ENCODE data around the gene CLIC4. TPM values are rescaled to one million over a fixed set of nuclear protein-coding genes. Genes with fewer than 3 reads are reported as not detected.

Gene CLIC4
- total RNA-seq, 1 experiment from 2014 or later: 262 TPM

DNA sequence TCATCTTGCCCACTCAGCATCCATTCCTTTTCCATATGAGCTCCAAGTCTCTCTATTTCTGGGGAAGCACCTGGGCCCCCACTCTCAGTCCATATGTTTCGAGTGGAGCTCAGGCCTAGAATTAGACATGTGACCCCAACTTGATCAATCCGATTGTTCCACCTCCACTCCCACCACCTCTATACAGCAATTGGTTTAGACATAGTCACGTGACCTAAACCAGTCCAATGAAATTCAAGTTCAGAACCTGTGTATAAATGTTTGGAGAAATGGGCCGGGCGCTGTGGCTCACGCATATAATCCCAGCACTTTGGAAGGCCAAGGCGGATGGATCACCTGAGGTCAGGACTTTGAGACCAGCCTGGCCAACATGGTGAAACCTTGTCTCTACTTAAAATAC, 29.6 kb upstream of the CLIC4 start:
- H3K27me3 Mint-ChIP-seq (ENCODE audit: low read depth): no peaks in the 10 kb centered on the region; the same call in 1 of the 2 replicates
- ChIA-PET POLR2A (no interaction called here), CTCF (interaction anchor here (1.1 kb wide), 1 partner anchor 140 kb away, joined by 3 read pairs; no protein-coding TSS in a partner anchor)
- no peaks in the 10 kb centered on the region for H3K4me1 Mint-ChIP-seq
- H3K36me3 Mint-ChIP-seq: peaks cover under 1% of the 10 kb centered on the region
- H3K9me3 Mint-ChIP-seq: peaks cover 1% of the 10 kb centered on the region
- no peak overlapping the region for H3K4me3 Mint-ChIP-seq
- no peak for DNase-seq (ENCODE audit: low spot score)
- no peak overlapping the region for H3K27ac Mint-ChIP-seq
- no peak for ATAC-seq
- no peak for TF ChIP-seq CREB1 (CRISPR knock-in tag; IDR thresholded peaks at IDR 0.05)
- TF ChIP-seq HMGA2 (CRISPR knock-in tag; IDR thresholded peaks at IDR 0.05): no peak
- no peak for TF ChIP-seq SMAD4 (CRISPR knock-in tag; IDR thresholded peaks at IDR 0.05)
- no peak for TF ChIP-seq RELA (CRISPR knock-in tag; IDR thresholded peaks at IDR 0.05; ENCODE audit: borderline replicate concordance)
- TF ChIP-seq ELF4 (CRISPR knock-in tag; IDR thresholded peaks at IDR 0.05; ENCODE audit: low read depth): no peak
- TF ChIP-seq TEAD4 (CRISPR knock-in tag; IDR thresholded peaks at IDR 0.05): no peak
- no peak for TF ChIP-seq ZNF138 (CRISPR knock-in tag; conservative IDR thresholded peaks at IDR 0.05)
- no peak for TF ChIP-seq ZNF423 (CRISPR knock-in tag; IDR thresholded peaks at IDR 0.05)
- TF ChIP-seq NR2C2 (CRISPR knock-in tag; IDR thresholded peaks at IDR 0.05): no peak
- no peak for TF ChIP-seq JAZF1 (CRISPR knock-in tag; IDR thresholded peaks at IDR 0.05)
- TF ChIP-seq TEAD1 (CRISPR knock-in tag; IDR thresholded peaks at IDR 0.05): no peak
- no peak for TF ChIP-seq GTF2I (CRISPR knock-in tag; conservative IDR thresholded peaks at IDR 0.05)
- TF ChIP-seq MYBL2 (CRISPR knock-in tag; IDR thresholded peaks at IDR 0.05): no peak
- TF ChIP-seq NR3C1 (CRISPR knock-in tag; conservative IDR thresholded peaks at IDR 0.05; ENCODE audit: low read depth): no peak

DNA sequence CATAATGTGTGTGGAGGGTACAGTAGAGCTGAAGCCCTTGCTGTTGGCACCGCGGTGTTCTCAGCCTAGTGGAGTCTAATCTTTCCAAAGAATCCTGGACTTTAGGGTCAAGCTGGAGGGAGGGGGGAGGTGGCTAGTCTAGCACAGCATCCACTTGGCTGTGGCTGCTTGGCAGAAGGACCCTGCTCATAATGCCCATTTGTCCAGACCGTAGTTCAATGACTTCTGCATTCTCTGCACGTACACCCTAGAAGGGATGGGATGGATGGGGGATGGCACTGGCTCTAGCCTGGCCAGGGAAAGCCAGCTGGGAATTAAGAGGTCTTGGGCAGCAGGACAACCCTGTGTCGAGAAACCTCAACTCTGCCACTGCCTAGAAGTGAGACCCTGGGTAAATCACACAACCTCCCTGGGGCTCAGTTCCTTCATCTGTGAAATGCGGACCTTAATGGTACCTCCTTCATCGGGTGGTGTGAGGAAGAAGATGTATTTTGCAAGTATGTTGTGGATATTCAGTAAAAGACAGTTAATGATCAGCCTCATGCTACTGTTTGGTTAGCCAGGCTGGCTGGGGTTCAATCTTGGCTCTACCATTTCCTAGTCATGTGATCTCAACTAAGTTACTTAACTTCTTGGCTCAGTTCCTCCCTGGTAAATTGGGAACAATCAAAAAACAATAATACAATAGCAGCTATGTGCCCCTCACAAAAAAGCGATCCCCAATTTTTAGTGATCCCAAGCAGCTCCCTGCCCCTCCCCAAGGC, 27.2 kb upstream of the CLIC4 start:
- no peak overlapping the region for H3K4me3 Mint-ChIP-seq
- CTCF ChIA-PET: interaction anchor here (0.9 to 2.4 kb wide), 2 partner anchors 29 to 113 kb away, joined by 3 to 7 read pairs; no protein-coding TSS in a partner anchor
- no peak overlapping the region for H3K27ac Mint-ChIP-seq
- H3K36me3 Mint-ChIP-seq: peaks cover 6% of the 10 kb centered on the region
- DNase-seq (ENCODE audit: low spot score) (no peak), ATAC-seq (no peak)
- TF ChIP-seq, protein P1, sequence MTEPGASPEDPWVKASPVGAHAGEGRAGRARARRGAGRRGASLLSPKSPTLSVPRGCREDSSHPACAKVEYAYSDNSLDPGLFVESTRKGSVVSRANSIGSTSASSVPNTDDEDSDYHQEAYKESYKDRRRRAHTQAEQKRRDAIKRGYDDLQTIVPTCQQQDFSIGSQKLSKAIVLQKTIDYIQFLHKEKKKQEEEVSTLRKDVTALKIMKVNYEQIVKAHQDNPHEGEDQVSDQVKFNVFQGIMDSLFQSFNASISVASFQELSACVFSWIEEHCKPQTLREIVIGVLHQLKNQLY (CRISPR knock-in tag; IDR thresholded peaks at IDR 0.05): no peak
- TF ChIP-seq NFYB (CRISPR knock-in tag; conservative IDR thresholded peaks at IDR 0.05; ENCODE audit: low read depth): no peak
- no peak for TF ChIP-seq TEAD1 (CRISPR knock-in tag; IDR thresholded peaks at IDR 0.05)
- TF ChIP-seq, protein P2, sequence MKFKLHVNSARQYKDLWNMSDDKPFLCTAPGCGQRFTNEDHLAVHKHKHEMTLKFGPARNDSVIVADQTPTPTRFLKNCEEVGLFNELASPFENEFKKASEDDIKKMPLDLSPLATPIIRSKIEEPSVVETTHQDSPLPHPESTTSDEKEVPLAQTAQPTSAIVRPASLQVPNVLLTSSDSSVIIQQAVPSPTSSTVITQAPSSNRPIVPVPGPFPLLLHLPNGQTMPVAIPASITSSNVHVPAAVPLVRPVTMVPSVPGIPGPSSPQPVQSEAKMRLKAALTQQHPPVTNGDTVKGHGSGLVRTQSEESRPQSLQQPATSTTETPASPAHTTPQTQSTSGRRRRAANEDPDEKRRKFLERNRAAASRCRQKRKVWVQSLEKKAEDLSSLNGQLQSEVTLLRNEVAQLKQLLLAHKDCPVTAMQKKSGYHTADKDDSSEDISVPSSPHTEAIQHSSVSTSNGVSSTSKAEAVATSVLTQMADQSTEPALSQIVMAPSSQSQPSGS (CRISPR knock-in tag; IDR thresholded peaks at IDR 0.05; ENCODE audit: borderline replicate concordance, low read depth): no peak
- H3K27me3 Mint-ChIP-seq (ENCODE audit: low read depth): no peaks in the 10 kb centered on the region
- POLR2A ChIA-PET: no interaction called here
- no peaks in the 10 kb centered on the region for H3K4me1 Mint-ChIP-seq
- peaks cover 10% of the 10 kb centered on the region for H3K9me3 Mint-ChIP-seq

DNA sequence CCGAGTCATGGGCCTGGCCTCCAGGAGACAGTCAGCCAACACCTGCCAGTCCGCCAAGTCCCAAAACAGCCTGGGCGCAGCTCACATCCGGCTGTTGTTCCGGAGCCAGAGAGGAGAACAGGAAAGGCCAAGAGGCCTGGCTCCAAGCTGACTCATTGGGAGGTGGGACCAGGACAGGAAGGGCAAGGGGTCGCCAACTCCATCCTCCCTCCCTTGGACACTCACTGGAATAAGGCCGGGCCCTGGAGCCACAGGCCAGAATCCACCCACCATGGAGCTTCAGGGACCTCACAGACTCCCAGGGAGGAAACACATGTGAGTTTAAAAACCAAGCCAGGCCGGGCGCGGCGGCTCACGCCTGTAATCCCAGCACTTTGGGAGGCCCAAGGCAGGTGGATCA, 25.1 kb upstream of the CLIC4 start:
- H3K4me1 Mint-ChIP-seq: peaks cover 12% of the 10 kb centered on the region
- DNase-seq (ENCODE audit: low spot score) (no peak), ATAC-seq (no peak)
- H3K27ac Mint-ChIP-seq: no peak overlapping the region
- H3K36me3 Mint-ChIP-seq: peaks cover 6% of the 10 kb centered on the region
- ChIA-PET CTCF (no interaction called here), POLR2A (no interaction called here)
- no peaks in the 10 kb centered on the region for H3K27me3 Mint-ChIP-seq (ENCODE audit: low read depth)
- H3K9me3 Mint-ChIP-seq: peaks cover 10% of the 10 kb centered on the region
- no peak overlapping the region for H3K4me3 Mint-ChIP-seq
- no peak for TF ChIP-seq RORB (CRISPR knock-in tag; IDR thresholded peaks at IDR 0.05)
- no peak for TF ChIP-seq TEAD1 (CRISPR knock-in tag; IDR thresholded peaks at IDR 0.05)
- TF ChIP-seq, protein P3, sequence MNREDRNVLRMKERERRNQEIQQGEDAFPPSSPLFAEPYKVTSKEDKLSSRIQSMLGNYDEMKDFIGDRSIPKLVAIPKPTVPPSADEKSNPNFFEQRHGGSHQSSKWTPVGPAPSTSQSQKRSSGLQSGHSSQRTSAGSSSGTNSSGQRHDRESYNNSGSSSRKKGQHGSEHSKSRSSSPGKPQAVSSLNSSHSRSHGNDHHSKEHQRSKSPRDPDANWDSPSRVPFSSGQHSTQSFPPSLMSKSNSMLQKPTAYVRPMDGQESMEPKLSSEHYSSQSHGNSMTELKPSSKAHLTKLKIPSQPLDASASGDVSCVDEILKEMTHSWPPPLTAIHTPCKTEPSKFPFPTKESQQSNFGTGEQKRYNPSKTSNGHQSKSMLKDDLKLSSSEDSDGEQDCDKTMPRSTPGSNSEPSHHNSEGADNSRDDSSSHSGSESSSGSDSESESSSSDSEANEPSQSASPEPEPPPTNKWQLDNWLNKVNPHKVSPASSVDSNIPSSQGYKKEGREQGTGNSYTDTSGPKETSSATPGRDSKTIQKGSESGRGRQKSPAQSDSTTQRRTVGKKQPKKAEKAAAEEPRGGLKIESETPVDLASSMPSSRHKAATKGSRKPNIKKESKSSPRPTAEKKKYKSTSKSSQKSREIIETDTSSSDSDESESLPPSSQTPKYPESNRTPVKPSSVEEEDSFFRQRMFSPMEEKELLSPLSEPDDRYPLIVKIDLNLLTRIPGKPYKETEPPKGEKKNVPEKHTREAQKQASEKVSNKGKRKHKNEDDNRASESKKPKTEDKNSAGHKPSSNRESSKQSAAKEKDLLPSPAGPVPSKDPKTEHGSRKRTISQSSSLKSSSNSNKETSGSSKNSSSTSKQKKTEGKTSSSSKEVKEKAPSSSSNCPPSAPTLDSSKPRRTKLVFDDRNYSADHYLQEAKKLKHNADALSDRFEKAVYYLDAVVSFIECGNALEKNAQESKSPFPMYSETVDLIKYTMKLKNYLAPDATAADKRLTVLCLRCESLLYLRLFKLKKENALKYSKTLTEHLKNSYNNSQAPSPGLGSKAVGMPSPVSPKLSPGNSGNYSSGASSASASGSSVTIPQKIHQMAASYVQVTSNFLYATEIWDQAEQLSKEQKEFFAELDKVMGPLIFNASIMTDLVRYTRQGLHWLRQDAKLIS (CRISPR knock-in tag; IDR thresholded peaks at IDR 0.05; ENCODE audit: borderline replicate concordance): no peak
- TF ChIP-seq, protein P4, sequence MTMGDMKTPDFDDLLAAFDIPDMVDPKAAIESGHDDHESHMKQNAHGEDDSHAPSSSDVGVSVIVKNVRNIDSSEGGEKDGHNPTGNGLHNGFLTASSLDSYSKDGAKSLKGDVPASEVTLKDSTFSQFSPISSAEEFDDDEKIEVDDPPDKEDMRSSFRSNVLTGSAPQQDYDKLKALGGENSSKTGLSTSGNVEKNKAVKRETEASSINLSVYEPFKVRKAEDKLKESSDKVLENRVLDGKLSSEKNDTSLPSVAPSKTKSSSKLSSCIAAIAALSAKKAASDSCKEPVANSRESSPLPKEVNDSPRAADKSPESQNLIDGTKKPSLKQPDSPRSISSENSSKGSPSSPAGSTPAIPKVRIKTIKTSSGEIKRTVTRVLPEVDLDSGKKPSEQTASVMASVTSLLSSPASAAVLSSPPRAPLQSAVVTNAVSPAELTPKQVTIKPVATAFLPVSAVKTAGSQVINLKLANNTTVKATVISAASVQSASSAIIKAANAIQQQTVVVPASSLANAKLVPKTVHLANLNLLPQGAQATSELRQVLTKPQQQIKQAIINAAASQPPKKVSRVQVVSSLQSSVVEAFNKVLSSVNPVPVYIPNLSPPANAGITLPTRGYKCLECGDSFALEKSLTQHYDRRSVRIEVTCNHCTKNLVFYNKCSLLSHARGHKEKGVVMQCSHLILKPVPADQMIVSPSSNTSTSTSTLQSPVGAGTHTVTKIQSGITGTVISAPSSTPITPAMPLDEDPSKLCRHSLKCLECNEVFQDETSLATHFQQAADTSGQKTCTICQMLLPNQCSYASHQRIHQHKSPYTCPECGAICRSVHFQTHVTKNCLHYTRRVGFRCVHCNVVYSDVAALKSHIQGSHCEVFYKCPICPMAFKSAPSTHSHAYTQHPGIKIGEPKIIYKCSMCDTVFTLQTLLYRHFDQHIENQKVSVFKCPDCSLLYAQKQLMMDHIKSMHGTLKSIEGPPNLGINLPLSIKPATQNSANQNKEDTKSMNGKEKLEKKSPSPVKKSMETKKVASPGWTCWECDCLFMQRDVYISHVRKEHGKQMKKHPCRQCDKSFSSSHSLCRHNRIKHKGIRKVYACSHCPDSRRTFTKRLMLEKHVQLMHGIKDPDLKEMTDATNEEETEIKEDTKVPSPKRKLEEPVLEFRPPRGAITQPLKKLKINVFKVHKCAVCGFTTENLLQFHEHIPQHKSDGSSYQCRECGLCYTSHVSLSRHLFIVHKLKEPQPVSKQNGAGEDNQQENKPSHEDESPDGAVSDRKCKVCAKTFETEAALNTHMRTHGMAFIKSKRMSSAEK (CRISPR knock-in tag; IDR thresholded peaks at IDR 0.05; ENCODE audit: borderline replicate concordance): no peak
- no peak for TF ChIP-seq TP53 (CRISPR knock-in tag; IDR thresholded peaks at IDR 0.05)
- TF ChIP-seq, protein P5, sequence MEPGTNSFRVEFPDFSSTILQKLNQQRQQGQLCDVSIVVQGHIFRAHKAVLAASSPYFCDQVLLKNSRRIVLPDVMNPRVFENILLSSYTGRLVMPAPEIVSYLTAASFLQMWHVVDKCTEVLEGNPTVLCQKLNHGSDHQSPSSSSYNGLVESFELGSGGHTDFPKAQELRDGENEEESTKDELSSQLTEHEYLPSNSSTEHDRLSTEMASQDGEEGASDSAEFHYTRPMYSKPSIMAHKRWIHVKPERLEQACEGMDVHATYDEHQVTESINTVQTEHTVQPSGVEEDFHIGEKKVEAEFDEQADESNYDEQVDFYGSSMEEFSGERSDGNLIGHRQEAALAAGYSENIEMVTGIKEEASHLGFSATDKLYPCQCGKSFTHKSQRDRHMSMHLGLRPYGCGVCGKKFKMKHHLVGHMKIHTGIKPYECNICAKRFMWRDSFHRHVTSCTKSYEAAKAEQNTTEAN (CRISPR knock-in tag; IDR thresholded peaks at IDR 0.05): no peak
